HepG2 (cell line): ENCODE data around the gene ZNF394. TPM values are rescaled to one million over a fixed set of nuclear protein-coding genes. Genes with fewer than 3 reads are reported as not detected.

Experiments
- FOXK1 ChIP-seq: sonication (generic); formaldehyde crosslinking; IDR thresholded peaks from 2 replicates; pipeline ENCODE4 v1.4.0; 2020; ENCODE audit warnings: low read depth, missing genetic modification reagents, borderline replicate concordance
- FUBP1 ChIP-seq: sonication (generic); formaldehyde crosslinking; IDR thresholded peaks from 2 replicates; pipeline ENCODE4 v1.5.1; 2020; ENCODE audit warnings: missing genetic modification reagents, mild to moderate bottlenecking, borderline replicate concordance
- SMC3 ChIP-seq: IDR thresholded peaks from 2 replicates; pipeline ENCODE4 v1.6.1; 2011; ENCODE audit warnings: low read length, improper control_type of control experiment
- ZNF407 ChIP-seq: sonication (generic); formaldehyde crosslinking; IDR thresholded peaks from one replicate; pipeline ENCODE4 v1.5.1; 2020; ENCODE audit warnings: mild to moderate bottlenecking, missing genetic modification reagents; ENCODE audit errors: not compliant biosample characterization
- polyA plus RNA-seq, 8 experiments: library from polyadenylated mRNA; depleted of rRNA in 3 of 8; stranded (reverse) in 7 of 8; unstranded in 1 of 8; fragments of >200 nt; fragmentation: Illumina TruSeq in 4 of 8; extraction: Trizol in 4 of 8; gene quantifications; 2 replicates each; pipeline versions ENCODE4 v1.2.1 to v1.2.3, GENCODE V29; 2011 to 2016; ENCODE audit warnings: low read depth in 4 of 8, missing spikeins in 1 of 8, mixed read lengths in 1 of 8; ENCODE audit not compliant: insufficient read depth in 1 of 8
- total RNA-seq, 5 experiments: library from RNA; depleted of rRNA; stranded (reverse); fragments of >200 nt; fragmentation: Illumina TruSeq; extraction: Trizol; gene quantifications; 2 replicates each; pipeline ENCODE4 v1.2.3, GENCODE V29; 2016; ENCODE audit warnings: low read depth in 1 of 5

ZNF394 gene
- total and polyA plus RNA-seq, 2 of the 13 experiments (the other 11 are each of a cell fraction or from before 2014, with no cell fraction given), result 7.8 to 19.6 TPM

- no peak for TF ChIP-seq FOXK1
- TF ChIP-seq SMC3, result peak; percentile 42; the same call in 1 of the 2 replicates
- no peak for TF ChIP-seq FUBP1 (CRISPR knock-in tag)
- TF ChIP-seq ZNF407 (CRISPR knock-in tag), result no peak
These were observed 25.8 kb upstream of the ZNF394 start (continued) for GRCh38 chr7:99525713-99526440.
